H54 (cell line): ENCODE results near the gene PRKCZ.

ENCODE experiments used
- DNase-seq: peaks from one replicate; pipeline ENCODE4 v3.0.0; 2011; ENCODE audit warnings: low spot score, mixed read lengths; ENCODE audit not compliant: insufficient read length
- FAIRE-seq: peaks from 3 replicates; lab custom pipeline; 2011; peaks lifted over from hg19 to GRCh38; lab: Jason Lieb, UNC
- POLR2A ChIP-seq: IDR thresholded peaks from 2 replicates; pipeline ENCODE4 v1.6.1; 2011; ENCODE audit warnings: low read depth, mild to moderate bottlenecking, low read length

PRKCZ gene

GRCh38 chr1:2156866-2157265 lies 106.7 kb downstream of the PRKCZ start:
- TF ChIP-seq POLR2A: no peak
- no peak for DNase-seq
- no peak for FAIRE-seq

GRCh38 chr1:2157856-2158255 lies 107.6 kb downstream of the PRKCZ start:
- no peak for FAIRE-seq
- TF ChIP-seq POLR2A: no peak
- DNase-seq: no peak

- DNase-seq (no peak), FAIRE-seq (no peak)
- TF ChIP-seq POLR2A: no peak
These were observed 108.1 kb downstream of the PRKCZ start for GRCh38 chr1:2158272-2158671.

- no peak for FAIRE-seq
- no peak for DNase-seq
- TF ChIP-seq POLR2A: no peak
These were observed 108.9 kb downstream of the PRKCZ start for GRCh38 chr1:2159124-2159523.

GRCh38 chr1:2160451-2161300 lies 110.5 kb downstream of the PRKCZ start:
- DNase-seq: no peak
- FAIRE-seq: no peak
- TF ChIP-seq POLR2A: no peak

- TF ChIP-seq POLR2A: no peak
- no peak for FAIRE-seq
- no peak for DNase-seq
These were observed 113.0 kb downstream of the PRKCZ start for GRCh38 chr1:2163205-2163604.

- DNase-seq (no peak), FAIRE-seq (no peak)
- no peak for TF ChIP-seq POLR2A
These were observed 115.4 kb downstream of the PRKCZ start for GRCh38 chr1:2165646-2166045.

GRCh38 chr1:2166254-2166653 lies 116.0 kb downstream of the PRKCZ start:
- DNase-seq (no peak), FAIRE-seq (no peak)
- no peak for TF ChIP-seq POLR2A

- no peak for TF ChIP-seq POLR2A
- FAIRE-seq (no peak), DNase-seq (no peak)
These were observed 116.5 kb downstream of the PRKCZ start for GRCh38 chr1:2166695-2167094.

GRCh38 chr1:2168090-2168489 lies 117.9 kb downstream of the PRKCZ start:
- no peak for FAIRE-seq
- no peak for DNase-seq
- no peak for TF ChIP-seq POLR2A

- TF ChIP-seq POLR2A: no peak
- no peak for FAIRE-seq
- DNase-seq: no peak
These were observed 118.3 kb downstream of the PRKCZ start for GRCh38 chr1:2168535-2168934.

GRCh38 chr1:2169200-2169836 lies 119.1 kb downstream of the PRKCZ start:
- DNase-seq: no peak
- TF ChIP-seq POLR2A: no peak
- no peak for FAIRE-seq

- DNase-seq (peak; percentile 43), FAIRE-seq (no peak)
- no peak for TF ChIP-seq POLR2A
These were observed 120.0 kb downstream of the PRKCZ start for GRCh38 chr1:2170211-2170610.

GRCh38 chr1:2172012-2172411 lies 121.8 kb downstream of the PRKCZ start:
- TF ChIP-seq POLR2A: no peak
- FAIRE-seq (no peak), DNase-seq (no peak)

GRCh38 chr1:2172551-2173146 lies 122.4 kb downstream of the PRKCZ start:
- DNase-seq: no peak
- no peak for TF ChIP-seq POLR2A
- FAIRE-seq: no peak
